B cell (primary cell): Measurements from ENCODE around the gene IST1. TPM values are rescaled to one million over a fixed set of nuclear protein-coding genes. Genes with fewer than 3 reads are reported as not detected.

Experiments used
- ATAC-seq: fragments of 200-7000 bp; cut with Tn5 transposase; one replicate; pipeline ENCODE4 v1.10.0; 2021; ENCODE audit warnings: low read depth, mild to moderate bottlenecking, moderate number of reproducible peaks, moderate library complexity
- CTCF ChIA-PET: fragments of 350-600 bp; sonication (Branson Sonifier 250); formaldehyde crosslinking; loops from one replicate; lab custom pipeline; 2021; ENCODE audit warnings: antibody characterized with exemption, inconsistent platforms; lab: Charles Lee
- POLR2A ChIA-PET: fragments of 350-600 bp; sonication (Branson Sonifier 250); formaldehyde crosslinking; loops from one replicate; lab custom pipeline; 2021; ENCODE audit warnings: antibody characterized with exemption; lab: Charles Lee
- DNase-seq: peaks from one replicate; pipeline ENCODE4 v3.0.0; 2013
- H2AFZ ChIP-seq: 2 replicates; pipeline ENCODE4 v1.6.1; 2012; ENCODE audit warnings: mild to moderate bottlenecking, low read depth, low read length; ENCODE audit not compliant: insufficient read depth, poor library complexity, severe bottlenecking
- H3K27ac ChIP-seq, 2 donors: 1 replicate in 1 of 2; 2 replicates in 1 of 2; pipeline ENCODE4 v1.5.1; 2012 to 2013; ENCODE audit warnings: low read length in 2 of 2, mild to moderate bottlenecking in 2 of 2, moderate library complexity in 1 of 2
- H3K27me3 ChIP-seq, 4 experiments: fragments of 200-600 bp in 1 of 4; sonication (generic) in 1 of 4; replicated peaks in 1 of 4; 1 replicate in 2 of 4; 2 replicates in 2 of 4; pipeline versions ENCODE4 v1.6.1 to v1.7.0; 2013 to 2016; ENCODE audit warnings: low read length in 3 of 4, mild to moderate bottlenecking in 2 of 4, mixed read lengths in 1 of 4, moderate library complexity in 1 of 4; ENCODE audit not compliant: insufficient read depth in 4 of 4, control insufficient read depth in 3 of 4; ENCODE audit errors: control extremely low read depth in 1 of 4
- H3K36me3 ChIP-seq, 2 experiments: replicated peaks in 1 of 2; 1 replicate in 1 of 2; 2 replicates in 1 of 2; pipeline versions ENCODE4 v1.6.1 to v1.7.1; 2013; ENCODE audit warnings: low read length in 1 of 2; ENCODE audit not compliant: insufficient read depth in 2 of 2, control insufficient read depth in 1 of 2; ENCODE audit errors: control extremely low read depth in 1 of 2, extremely low read depth in 1 of 2
- H3K4me1 ChIP-seq, 2 donors: fragments of 200-600 bp in 1 of 2; sonication (generic) in 1 of 2; 1 replicate in 1 of 2; 2 replicates in 1 of 2; pipeline versions ENCODE4 v1.5.1 to v1.6.1; 2013 to 2017; ENCODE audit warnings: low read length in 2 of 2; ENCODE audit not compliant: control insufficient read depth in 2 of 2, insufficient read depth in 2 of 2
- H3K4me2 ChIP-seq: replicated peaks from 2 replicates; pipeline ENCODE3; 2012; ENCODE audit warnings: mild to moderate bottlenecking, low read depth, low read length; ENCODE audit not compliant: poor library complexity, severe bottlenecking
- H3K4me3 ChIP-seq, 5 experiments: fragments of 200-600 bp in 1 of 5; sonication (generic) in 1 of 5; 1 replicate in 3 of 5; 2 replicates in 2 of 5; pipeline versions ENCODE4 v1.5.1 to v1.7.0; 2011 to 2016; ENCODE audit warnings: low read length in 4 of 5, mild to moderate bottlenecking in 4 of 5, low read depth in 2 of 5, control low read depth in 1 of 5, moderate library complexity in 1 of 5; ENCODE audit not compliant: insufficient read depth in 1 of 5; ENCODE audit errors: control extremely low read depth in 1 of 5, extremely low read depth in 1 of 5
- H3K79me2 ChIP-seq: fragments of 200-600 bp; sonication (generic); one replicate; pipeline ENCODE4 v1.6.0; 2016; ENCODE audit warnings: low read length; ENCODE audit not compliant: control insufficient read depth, insufficient read depth
- H3K9ac ChIP-seq: fragments of 200-600 bp; sonication (generic); 2 replicates; pipeline ENCODE4 v1.6.1; 2017; ENCODE audit warnings: mild to moderate bottlenecking, low read length, moderate library complexity
- H3K9me3 ChIP-seq, 3 donors: one replicate each; pipeline versions ENCODE4 v1.6.1 to v1.7.1; 2013; ENCODE audit warnings: low read length in 2 of 3; ENCODE audit not compliant: control insufficient read depth in 2 of 3, insufficient read depth in 1 of 3; ENCODE audit errors: control extremely low read depth in 1 of 3
- H4K20me1 ChIP-seq: 2 replicates; pipeline ENCODE4 v1.6.0; 2012; ENCODE audit warnings: mild to moderate bottlenecking, low read length; ENCODE audit not compliant: insufficient read depth, control insufficient read depth, poor library complexity, severe bottlenecking
- H3K27ac Mint-ChIP-seq: one replicate; pipeline ENCODE4 v1.8.0; 2021; ENCODE audit warnings: mixed read lengths
- H3K27me3 Mint-ChIP-seq: one replicate; pipeline ENCODE4 v1.8.0; 2021; ENCODE audit warnings: mixed read lengths
- H3K4me1 Mint-ChIP-seq: one replicate; pipeline ENCODE4 v1.8.0; 2021; ENCODE audit warnings: mixed read lengths
- H3K4me3 Mint-ChIP-seq: one replicate; pipeline ENCODE4 v1.8.0; 2021; ENCODE audit warnings: mixed read lengths
- H3K9me3 Mint-ChIP-seq: one replicate; pipeline ENCODE4 v1.8.0; 2022; ENCODE audit warnings: mixed read lengths; ENCODE audit not compliant: insufficient read depth
- EZH2 ChIP-seq: IDR thresholded peaks from 2 replicates; pipeline ENCODE4 v1.6.1; 2012; ENCODE audit warnings: borderline replicate concordance, low read depth, mild to moderate bottlenecking, moderate library complexity, low read length; ENCODE audit not compliant: insufficient read depth, poor library complexity, severe bottlenecking
- WGBS: methylation state at CpG from one replicate; pipeline ENCODE4 v1.1.5; 2013; ENCODE audit warnings: missing lambda C conversion rate; ENCODE audit not compliant: insufficient coverage; 5-methylcytosine and 5-hydroxymethylcytosine counted together
- intact Hi-C: fragments of 100-400 bp; cut with micrococcal nuclease; formaldehyde crosslinking; loops from one replicate; pipeline ENCODE4 v1.10.0; 2022
- polyA plus RNA-seq: library from polyadenylated mRNA; depleted of rRNA; stranded (reverse); fragments of >200 nt; gene quantifications from 2 replicates; pipeline ENCODE4 v1.2.3, GENCODE V29; 2012
- total RNA-seq, 2 donors: library from RNA; stranded (reverse); fragments of 120-200 nt in 1 of 2; gene quantifications; 1 replicate in 1 of 2; 2 replicates in 1 of 2; pipeline versions ENCODE4 v1.2.3 to v1.2.4, GENCODE V29; 2013 to 2022
- TF ChIP-seq, protein P1 (sequence below): fragments of 200-600 bp; IDR thresholded peaks from one replicate; pipeline ENCODE4 v1.8.0; 2022; ENCODE audit warnings: antibody characterized with exemption, mild to moderate bottlenecking

The IST1 gene
- total and polyA plus RNA-seq, 2 donors (not counting 1 experiment from before 2014, with no cell fraction given) = 182 to 268 TPM

DNA sequence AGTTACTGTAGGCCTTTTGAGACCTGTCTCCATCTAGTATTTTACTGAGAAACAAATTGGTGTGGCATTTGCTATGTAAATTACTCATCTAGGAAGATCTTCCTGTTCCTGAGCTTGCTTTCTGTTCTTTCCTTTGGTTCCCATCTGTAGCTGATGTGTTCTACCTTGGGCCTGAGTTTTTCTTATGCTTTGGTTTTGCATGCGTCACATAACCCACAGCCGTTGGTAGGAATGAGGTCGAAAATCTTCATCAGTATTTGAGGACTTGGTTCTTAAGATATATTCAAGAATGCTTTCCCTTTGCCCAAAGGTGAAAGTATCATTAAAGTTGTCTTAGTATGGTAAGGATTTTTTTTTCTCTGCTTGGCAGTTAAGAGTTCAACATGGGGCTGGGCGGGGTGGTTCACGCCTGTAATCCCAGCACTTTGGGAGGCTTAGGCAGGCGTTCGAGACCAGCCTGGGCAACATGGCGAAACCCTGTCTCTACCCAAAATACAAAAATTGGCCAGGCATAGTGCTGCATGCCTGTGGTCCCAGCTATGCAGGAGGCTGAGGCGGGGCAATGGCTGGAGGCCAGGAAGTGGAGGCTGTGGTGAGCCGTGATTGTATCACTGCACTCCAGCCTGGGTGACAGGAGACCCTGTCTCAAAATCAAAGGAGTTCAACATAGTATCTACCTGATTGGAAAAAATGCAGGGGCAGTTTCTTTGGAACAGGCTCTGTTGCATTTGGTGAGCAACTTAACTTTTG is 28.8 kb downstream of the IST1 start:
- CTCF ChIA-PET = interaction anchor here (0.6 to 0.9 kb wide), 3 partner anchors 32 to 37 kb away, joined by 3 read pairs; no protein-coding TSS in a partner anchor
- 96% methylated on average over 7 of the region's 10 CpGs for WGBS

DNA sequence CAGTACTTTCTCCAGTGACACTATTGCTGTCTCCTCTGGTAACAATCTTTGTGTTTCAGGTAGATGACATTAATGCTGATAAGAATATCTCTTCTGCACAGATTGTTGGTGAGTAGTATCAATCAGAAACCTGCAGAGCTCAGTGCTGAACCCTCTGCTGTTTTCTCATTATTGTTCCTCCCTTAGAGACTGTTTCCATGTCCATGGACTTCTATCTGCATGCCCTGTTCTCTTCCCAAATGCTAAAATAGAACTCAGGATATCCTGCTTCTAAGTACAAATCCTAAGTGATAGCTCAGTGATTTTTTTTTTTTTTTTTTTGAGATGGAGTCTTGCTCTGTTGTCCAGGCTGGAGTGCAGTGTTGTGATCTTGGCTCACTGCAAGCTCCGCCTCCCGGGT is 29.4 kb downstream of the IST1 start:
- Histone ChIP-seq H3K4me1 (no peaks in the 10 kb centered on the region), H3K27ac (no peak overlapping the region), H3K27me3 (no peaks in the 10 kb centered on the region), H3K36me3 (peaks cover 22 to 83% of the 10 kb centered on the region in 2 experiments), H3K79me2 (peaks cover 21% of the 10 kb centered on the region), H2AFZ (no peak overlapping the region), H3K9ac (no peak overlapping the region), H3K4me3 (no peak overlapping the region), H3K9me3 (peaks cover 0 to 3% (median 0%) of the 10 kb centered on the region in 3 donors), H3K4me2 (no peak overlapping the region), H4K20me1 (peaks cover 47% of the 10 kb centered on the region)
- no peak for ATAC-seq
- TF ChIP-seq, protein P1, sequence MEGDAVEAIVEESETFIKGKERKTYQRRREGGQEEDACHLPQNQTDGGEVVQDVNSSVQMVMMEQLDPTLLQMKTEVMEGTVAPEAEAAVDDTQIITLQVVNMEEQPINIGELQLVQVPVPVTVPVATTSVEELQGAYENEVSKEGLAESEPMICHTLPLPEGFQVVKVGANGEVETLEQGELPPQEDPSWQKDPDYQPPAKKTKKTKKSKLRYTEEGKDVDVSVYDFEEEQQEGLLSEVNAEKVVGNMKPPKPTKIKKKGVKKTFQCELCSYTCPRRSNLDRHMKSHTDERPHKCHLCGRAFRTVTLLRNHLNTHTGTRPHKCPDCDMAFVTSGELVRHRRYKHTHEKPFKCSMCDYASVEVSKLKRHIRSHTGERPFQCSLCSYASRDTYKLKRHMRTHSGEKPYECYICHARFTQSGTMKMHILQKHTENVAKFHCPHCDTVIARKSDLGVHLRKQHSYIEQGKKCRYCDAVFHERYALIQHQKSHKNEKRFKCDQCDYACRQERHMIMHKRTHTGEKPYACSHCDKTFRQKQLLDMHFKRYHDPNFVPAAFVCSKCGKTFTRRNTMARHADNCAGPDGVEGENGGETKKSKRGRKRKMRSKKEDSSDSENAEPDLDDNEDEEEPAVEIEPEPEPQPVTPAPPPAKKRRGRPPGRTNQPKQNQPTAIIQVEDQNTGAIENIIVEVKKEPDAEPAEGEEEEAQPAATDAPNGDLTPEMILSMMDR = no peak
- no peak for TF ChIP-seq EZH2
- no peak for DNase-seq
- Mint-ChIP-seq H3K9me3 (no peaks in the 10 kb centered on the region), H3K4me1 (no peaks in the 10 kb centered on the region), H3K27me3 (no peaks in the 10 kb centered on the region), H3K27ac (no peak overlapping the region), H3K4me3 (no peak overlapping the region)
- WGBS = no CpG with 5 or more reads among the region's 2 CpGs
- intact Hi-C loops = no loop called here
- POLR2A ChIA-PET = no interaction called here
- CTCF ChIA-PET = interaction anchor here (0.6 to 1.7 kb wide), 3 partner anchors 33 to 41 kb away, joined by 3 to 4 read pairs (median 3); partner anchors contain the start of gene ZNF821

More for the DNA sequence above, 28.8 kb downstream of the IST1 start:
- Histone ChIP-seq H3K9ac (no peak overlapping the region), H3K4me1 (no peaks in the 10 kb centered on the region), H3K4me3 (no peak overlapping the region), H3K27ac (no peak overlapping the region), H3K79me2 (peaks cover 27% of the 10 kb centered on the region), H3K27me3 (no peaks in the 10 kb centered on the region), H2AFZ (no peak overlapping the region), H3K36me3 (peaks cover 22 to 83% of the 10 kb centered on the region in 2 experiments), H3K4me2 (no peak overlapping the region), H4K20me1 (peaks cover 47% of the 10 kb centered on the region), H3K9me3 (peaks cover 0 to 6% (median 5%) of the 10 kb centered on the region in 3 donors)
- no peaks in the 10 kb centered on the region for H3K27me3 Mint-ChIP-seq
- DNase-seq (no peak), ATAC-seq (no peak)
- intact Hi-C loops = no loop called here
- POLR2A ChIA-PET = no interaction called here
- TF ChIP-seq, protein P1 = no peak
- TF ChIP-seq EZH2 = no peak
- H3K4me3 Mint-ChIP-seq = no peak overlapping the region
- peaks cover under 1% of the 10 kb centered on the region for H3K4me1 Mint-ChIP-seq
- H3K27ac Mint-ChIP-seq = no peak overlapping the region
- no peaks in the 10 kb centered on the region for H3K9me3 Mint-ChIP-seq
